ENCODE measurements around the gene POU6F2. TPM values are rescaled to one million over a fixed set of nuclear protein-coding genes. Genes with fewer than 3 reads are reported as not detected.

Gene POU6F2
- total RNA-seq, 1 experiment from 2014 or later: 2.9 TPM

DNA sequence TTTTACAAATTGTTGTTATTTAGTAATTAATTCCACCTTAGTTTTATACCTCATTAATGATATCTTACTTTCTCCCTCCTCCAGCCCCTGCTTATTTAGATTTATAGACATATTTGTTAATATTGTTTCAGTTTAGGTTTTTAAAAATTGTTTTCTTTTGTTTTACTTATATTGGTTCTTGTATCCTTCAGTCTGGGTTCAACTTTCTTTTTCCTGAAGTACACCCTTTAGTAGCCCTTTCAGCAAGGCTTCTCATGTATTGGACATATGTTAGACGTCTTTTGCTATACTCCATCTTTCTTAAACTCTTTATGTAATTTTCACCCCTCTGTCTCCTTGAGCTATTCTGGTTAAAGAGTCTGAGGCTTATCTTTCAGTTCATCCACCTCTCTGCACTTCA is 12.8 kb upstream of the POU6F2 start:
- ChIA-PET POLR2A (no interaction called here), CTCF (no interaction called here)
- H3K27me3 Mint-ChIP-seq (ENCODE audit: low read depth): no peaks in the 10 kb centered on the region

GRCh38 chr7:38973760-38974159 is 3.9 kb upstream of the POU6F2 start:
- Mint-ChIP-seq H3K4me1 (peaks cover 13% of the 10 kb centered on the region), H3K9me3 (no peaks in the 10 kb centered on the region), H3K36me3 (no peaks in the 10 kb centered on the region), H3K27me3 (ENCODE audit: low read depth) (peaks cover 17% of the 10 kb centered on the region), H3K4me3 (no peak overlapping the region), H3K27ac (no peak overlapping the region)
- ATAC-seq: no peak
- ChIA-PET CTCF (no interaction called here), POLR2A (no interaction called here)
- no peak for DNase-seq (ENCODE audit: low spot score)
- TF ChIP-seq ERG (CRISPR knock-in tag; IDR thresholded peaks at IDR 0.05) (no peak), SMAD3 (CRISPR knock-in tag; IDR thresholded peaks at IDR 0.05; ENCODE audit: borderline replicate concordance) (no peak), ZNF232 (CRISPR knock-in tag; IDR thresholded peaks at IDR 0.05) (no peak), SMAD4 (CRISPR knock-in tag; IDR thresholded peaks at IDR 0.05) (no peak), RORB (CRISPR knock-in tag; IDR thresholded peaks at IDR 0.05) (no peak), ELF4 (CRISPR knock-in tag; IDR thresholded peaks at IDR 0.05; ENCODE audit: low read depth) (no peak)
- TF ChIP-seq, protein P1, sequence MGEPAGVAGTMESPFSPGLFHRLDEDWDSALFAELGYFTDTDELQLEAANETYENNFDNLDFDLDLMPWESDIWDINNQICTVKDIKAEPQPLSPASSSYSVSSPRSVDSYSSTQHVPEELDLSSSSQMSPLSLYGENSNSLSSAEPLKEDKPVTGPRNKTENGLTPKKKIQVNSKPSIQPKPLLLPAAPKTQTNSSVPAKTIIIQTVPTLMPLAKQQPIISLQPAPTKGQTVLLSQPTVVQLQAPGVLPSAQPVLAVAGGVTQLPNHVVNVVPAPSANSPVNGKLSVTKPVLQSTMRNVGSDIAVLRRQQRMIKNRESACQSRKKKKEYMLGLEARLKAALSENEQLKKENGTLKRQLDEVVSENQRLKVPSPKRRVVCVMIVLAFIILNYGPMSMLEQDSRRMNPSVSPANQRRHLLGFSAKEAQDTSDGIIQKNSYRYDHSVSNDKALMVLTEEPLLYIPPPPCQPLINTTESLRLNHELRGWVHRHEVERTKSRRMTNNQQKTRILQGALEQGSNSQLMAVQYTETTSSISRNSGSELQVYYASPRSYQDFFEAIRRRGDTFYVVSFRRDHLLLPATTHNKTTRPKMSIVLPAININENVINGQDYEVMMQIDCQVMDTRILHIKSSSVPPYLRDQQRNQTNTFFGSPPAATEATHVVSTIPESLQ (CRISPR knock-in tag; IDR thresholded peaks at IDR 0.05): no peak
- TF ChIP-seq, protein P2, sequence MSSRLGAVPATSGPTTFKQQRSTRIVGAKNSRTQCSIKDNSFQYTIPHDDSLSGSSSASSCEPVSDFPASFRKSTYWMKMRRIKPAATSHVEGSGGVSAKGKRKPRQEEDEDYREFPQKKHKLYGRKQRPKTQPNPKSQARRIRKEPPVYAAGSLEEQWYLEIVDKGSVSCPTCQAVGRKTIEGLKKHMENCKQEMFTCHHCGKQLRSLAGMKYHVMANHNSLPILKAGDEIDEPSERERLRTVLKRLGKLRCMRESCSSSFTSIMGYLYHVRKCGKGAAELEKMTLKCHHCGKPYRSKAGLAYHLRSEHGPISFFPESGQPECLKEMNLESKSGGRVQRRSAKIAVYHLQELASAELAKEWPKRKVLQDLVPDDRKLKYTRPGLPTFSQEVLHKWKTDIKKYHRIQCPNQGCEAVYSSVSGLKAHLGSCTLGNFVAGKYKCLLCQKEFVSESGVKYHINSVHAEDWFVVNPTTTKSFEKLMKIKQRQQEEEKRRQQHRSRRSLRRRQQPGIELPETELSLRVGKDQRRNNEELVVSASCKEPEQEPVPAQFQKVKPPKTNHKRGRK (CRISPR knock-in tag; IDR thresholded peaks at IDR 0.05; ENCODE audit: borderline replicate concordance): no peak
- TF ChIP-seq, protein P3, sequence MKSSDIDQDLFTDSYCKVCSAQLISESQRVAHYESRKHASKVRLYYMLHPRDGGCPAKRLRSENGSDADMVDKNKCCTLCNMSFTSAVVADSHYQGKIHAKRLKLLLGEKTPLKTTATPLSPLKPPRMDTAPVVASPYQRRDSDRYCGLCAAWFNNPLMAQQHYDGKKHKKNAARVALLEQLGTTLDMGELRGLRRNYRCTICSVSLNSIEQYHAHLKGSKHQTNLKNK (CRISPR knock-in tag; IDR thresholded peaks at IDR 0.05): no peak

More for the DNA sequence above, 12.8 kb upstream of the POU6F2 start:
- no peak for ATAC-seq
- H3K36me3 Mint-ChIP-seq: peaks cover 4% of the 10 kb centered on the region; the same call in 1 of the 2 replicates
- no peak for DNase-seq (ENCODE audit: low spot score)
- H3K4me3 Mint-ChIP-seq: no peak overlapping the region
- H3K27ac Mint-ChIP-seq: no peak overlapping the region
- no peaks in the 10 kb centered on the region for H3K4me1 Mint-ChIP-seq
- TF ChIP-seq CDX4 (CRISPR knock-in tag; IDR thresholded peaks at IDR 0.05; ENCODE audit: borderline replicate concordance) (no peak), ZNF396 (CRISPR knock-in tag; IDR thresholded peaks at IDR 0.05; ENCODE audit: borderline replicate concordance) (no peak), ARID4B (CRISPR knock-in tag; IDR thresholded peaks at IDR 0.05; ENCODE audit: borderline replicate concordance) (no peak), NR1H2 (CRISPR knock-in tag; IDR thresholded peaks at IDR 0.05) (no peak), PREB (CRISPR knock-in tag; IDR thresholded peaks at IDR 0.05; ENCODE audit: borderline replicate concordance) (no peak)
- TF ChIP-seq, protein P4, sequence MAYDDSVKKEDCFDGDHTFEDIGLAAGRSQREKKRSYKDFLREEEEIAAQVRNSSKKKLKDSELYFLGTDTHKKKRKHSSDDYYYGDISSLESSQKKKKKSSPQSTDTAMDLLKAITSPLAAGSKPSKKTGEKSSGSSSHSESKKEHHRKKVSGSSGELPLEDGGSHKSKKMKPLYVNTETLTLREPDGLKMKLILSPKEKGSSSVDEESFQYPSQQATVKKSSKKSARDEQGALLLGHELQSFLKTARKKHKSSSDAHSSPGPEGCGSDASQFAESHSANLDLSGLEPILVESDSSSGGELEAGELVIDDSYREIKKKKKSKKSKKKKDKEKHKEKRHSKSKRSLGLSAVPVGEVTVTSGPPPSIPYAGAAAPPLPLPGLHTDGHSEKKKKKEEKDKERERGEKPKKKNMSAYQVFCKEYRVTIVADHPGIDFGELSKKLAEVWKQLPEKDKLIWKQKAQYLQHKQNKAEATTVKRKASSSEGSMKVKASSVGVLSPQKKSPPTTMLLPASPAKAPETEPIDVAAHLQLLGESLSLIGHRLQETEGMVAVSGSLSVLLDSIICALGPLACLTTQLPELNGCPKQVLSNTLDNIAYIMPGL (CRISPR knock-in tag; IDR thresholded peaks at IDR 0.05): no peak
- peaks cover 16% of the 10 kb centered on the region for H3K9me3 Mint-ChIP-seq
